ENCODE data around the gene RBM33.

DNA sequence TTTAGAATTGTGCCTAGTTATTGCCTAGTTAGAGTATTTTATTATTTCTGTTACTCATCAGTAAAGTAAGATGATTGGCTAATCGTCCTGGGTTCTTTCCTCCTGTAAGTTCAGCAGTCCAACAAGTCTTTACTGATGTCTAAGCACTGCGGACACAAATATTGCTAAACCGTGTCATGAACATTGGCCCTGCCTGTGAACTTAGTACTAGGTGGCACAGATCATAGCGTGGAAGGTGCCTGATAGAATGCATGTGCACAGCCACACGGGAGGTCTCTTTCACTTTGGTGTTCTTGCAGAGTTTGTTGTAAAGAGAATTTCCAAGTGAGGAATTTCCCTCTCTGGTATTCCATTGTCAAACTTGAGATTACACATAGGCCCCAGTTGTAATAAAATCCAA lies 38.0 kb downstream of the RBM33 start:
- TF ChIP-seq, protein P1, sequence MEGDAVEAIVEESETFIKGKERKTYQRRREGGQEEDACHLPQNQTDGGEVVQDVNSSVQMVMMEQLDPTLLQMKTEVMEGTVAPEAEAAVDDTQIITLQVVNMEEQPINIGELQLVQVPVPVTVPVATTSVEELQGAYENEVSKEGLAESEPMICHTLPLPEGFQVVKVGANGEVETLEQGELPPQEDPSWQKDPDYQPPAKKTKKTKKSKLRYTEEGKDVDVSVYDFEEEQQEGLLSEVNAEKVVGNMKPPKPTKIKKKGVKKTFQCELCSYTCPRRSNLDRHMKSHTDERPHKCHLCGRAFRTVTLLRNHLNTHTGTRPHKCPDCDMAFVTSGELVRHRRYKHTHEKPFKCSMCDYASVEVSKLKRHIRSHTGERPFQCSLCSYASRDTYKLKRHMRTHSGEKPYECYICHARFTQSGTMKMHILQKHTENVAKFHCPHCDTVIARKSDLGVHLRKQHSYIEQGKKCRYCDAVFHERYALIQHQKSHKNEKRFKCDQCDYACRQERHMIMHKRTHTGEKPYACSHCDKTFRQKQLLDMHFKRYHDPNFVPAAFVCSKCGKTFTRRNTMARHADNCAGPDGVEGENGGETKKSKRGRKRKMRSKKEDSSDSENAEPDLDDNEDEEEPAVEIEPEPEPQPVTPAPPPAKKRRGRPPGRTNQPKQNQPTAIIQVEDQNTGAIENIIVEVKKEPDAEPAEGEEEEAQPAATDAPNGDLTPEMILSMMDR (IDR thresholded peaks at IDR 0.05) = no peak
- no peak for TF ChIP-seq POLR2A (IDR thresholded peaks at IDR 0.05; ENCODE audit: low read depth)

All from esophagus muscularis mucosa (tissue), 3 donors.